ENCODE measurements around the gene HLA-G.

DNA sequence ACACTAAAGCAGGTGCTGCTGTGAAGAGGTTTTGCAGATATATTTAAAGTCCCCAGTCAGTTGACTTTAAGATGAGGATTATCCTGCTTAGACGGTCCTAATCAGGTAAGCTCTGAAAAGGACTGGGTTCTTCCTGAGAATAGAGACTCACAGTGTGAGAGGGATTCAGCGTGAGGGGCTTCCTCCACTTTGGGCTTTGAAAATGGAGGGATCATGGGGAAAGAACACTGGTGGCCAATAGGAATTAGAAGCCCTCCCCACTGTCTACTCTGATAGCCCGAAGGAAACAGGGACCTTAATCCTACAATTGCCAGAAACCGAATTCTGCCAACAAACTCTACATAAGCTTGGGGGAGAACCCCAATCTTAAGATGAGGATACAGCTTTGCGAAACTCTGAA is 29.7 kb upstream of the HLA-G start:
- TF ChIP-seq, protein P1, sequence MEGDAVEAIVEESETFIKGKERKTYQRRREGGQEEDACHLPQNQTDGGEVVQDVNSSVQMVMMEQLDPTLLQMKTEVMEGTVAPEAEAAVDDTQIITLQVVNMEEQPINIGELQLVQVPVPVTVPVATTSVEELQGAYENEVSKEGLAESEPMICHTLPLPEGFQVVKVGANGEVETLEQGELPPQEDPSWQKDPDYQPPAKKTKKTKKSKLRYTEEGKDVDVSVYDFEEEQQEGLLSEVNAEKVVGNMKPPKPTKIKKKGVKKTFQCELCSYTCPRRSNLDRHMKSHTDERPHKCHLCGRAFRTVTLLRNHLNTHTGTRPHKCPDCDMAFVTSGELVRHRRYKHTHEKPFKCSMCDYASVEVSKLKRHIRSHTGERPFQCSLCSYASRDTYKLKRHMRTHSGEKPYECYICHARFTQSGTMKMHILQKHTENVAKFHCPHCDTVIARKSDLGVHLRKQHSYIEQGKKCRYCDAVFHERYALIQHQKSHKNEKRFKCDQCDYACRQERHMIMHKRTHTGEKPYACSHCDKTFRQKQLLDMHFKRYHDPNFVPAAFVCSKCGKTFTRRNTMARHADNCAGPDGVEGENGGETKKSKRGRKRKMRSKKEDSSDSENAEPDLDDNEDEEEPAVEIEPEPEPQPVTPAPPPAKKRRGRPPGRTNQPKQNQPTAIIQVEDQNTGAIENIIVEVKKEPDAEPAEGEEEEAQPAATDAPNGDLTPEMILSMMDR (IDR thresholded peaks at IDR 0.05; ENCODE audit: extremely low read depth in 1 of 2, insufficient read depth in 1 of 2, low read depth in 1 of 2, low read length in 2 of 2) = no peak
- no peak for TF ChIP-seq POLR2AphosphoS5 (IDR thresholded peaks at IDR 0.05; ENCODE audit: insufficient read depth, low read depth, low read length)
- TF ChIP-seq POLR2A (IDR thresholded peaks at IDR 0.05; ENCODE audit: low read depth, low read length) = no peak
- no peak for TF ChIP-seq EZH2 (IDR thresholded peaks at IDR 0.05; ENCODE audit: borderline replicate concordance, low read depth, low read length, severe bottlenecking)
- TF ChIP-seq GATA2 (IDR thresholded peaks at IDR 0.05; ENCODE audit: insufficient read depth, insufficient read length, low read depth, low read length) = no peak

Measured in endothelial cell of umbilical vein (primary cell).